IMR-90 (cell line): ENCODE measurements around the gene COL20A1. TPM values are rescaled to one million over a fixed set of nuclear protein-coding genes. Genes with fewer than 3 reads are reported as not detected.

Experiments
- ATAC-seq: fragments of 200-7000 bp; cut with Tn5 transposase; 2 replicates; pipeline ENCODE4 v1.9.1; 2020; ENCODE audit warnings: low read depth, mild to moderate bottlenecking, moderate library complexity
- BruUV-seq: library from RNA; stranded (reverse); fragments of 400-500 nt; replicated peaks from 2 replicates; lab custom pipeline; 2021; lab: Mats Ljungman, UMichigan
- CTCF ChIA-PET: fragments of 300-600 bp; formaldehyde crosslinking; extraction: SDS; loops from one replicate; lab custom pipeline; 2021; ENCODE audit warnings: antibody characterized with exemption; lab: Yijun Ruan, JAX
- POLR2A ChIA-PET: fragments of 300-600 bp; sonication (Branson Sonifier 250); formaldehyde crosslinking; loops from one replicate; lab custom pipeline; 2022; ENCODE audit warnings: antibody characterized with exemption; ENCODE audit not compliant: unreplicated experiment; lab: Charles Lee
- DNase-seq: peaks from one replicate; pipeline ENCODE4 v3.0.0; 2013
- H2AFZ ChIP-seq: replicated peaks from 2 replicates; pipeline ENCODE3; 2013; ENCODE audit warnings: low read length, mild to moderate bottlenecking; ENCODE audit not compliant: poor library complexity
- H2AK5ac ChIP-seq: 2 replicates; pipeline ENCODE4 v1.6.1; 2013; ENCODE audit warnings: low read depth, low read length, inconsistent platforms
- H2AK9ac ChIP-seq: replicated peaks from 2 replicates; pipeline ENCODE3; 2013; ENCODE audit warnings: mild to moderate bottlenecking, low read depth, low read length, moderate library complexity; ENCODE audit not compliant: poor library complexity
- H2BK120ac ChIP-seq: 2 replicates; pipeline ENCODE4 v1.6.1; 2013; ENCODE audit warnings: low read depth, low read length, inconsistent platforms
- H2BK15ac ChIP-seq: 3 replicates; pipeline ENCODE4 v1.6.1; 2013; ENCODE audit warnings: low read depth, low read length, inconsistent platforms
- H2BK20ac ChIP-seq: 2 replicates; pipeline ENCODE4 v1.6.1; 2013; ENCODE audit warnings: low read depth, mild to moderate bottlenecking, inconsistent platforms, low read length, moderate library complexity
- H2BK5ac ChIP-seq: 2 replicates; pipeline ENCODE4 v1.6.1; 2013; ENCODE audit warnings: mild to moderate bottlenecking, low read depth, low read length, inconsistent platforms; ENCODE audit not compliant: poor library complexity, severe bottlenecking
- H3K14ac ChIP-seq: replicated peaks from 2 replicates; pipeline ENCODE4 v1.6.1; 2013; ENCODE audit warnings: low read depth, low read length, inconsistent platforms
- H3K18ac ChIP-seq: 2 replicates; pipeline ENCODE4 v1.6.1; 2013; ENCODE audit warnings: low read depth, low read length, control low read depth
- H3K23ac ChIP-seq: 2 replicates; pipeline ENCODE4 v1.6.1; 2013; ENCODE audit warnings: low read depth, low read length, inconsistent platforms
- H3K27ac ChIP-seq: 2 replicates; pipeline ENCODE4 v1.5.1; 2013; ENCODE audit warnings: mild to moderate bottlenecking, control low read depth, low read length; ENCODE audit not compliant: insufficient read depth
- H3K27me3 ChIP-seq: 2 replicates; pipeline ENCODE4 v1.6.1; 2013; ENCODE audit warnings: low read length; ENCODE audit not compliant: control insufficient read depth, insufficient read depth
- H3K36me3 ChIP-seq: 2 replicates; pipeline ENCODE4 v1.6.1; 2013; ENCODE audit warnings: low read length, mixed read lengths; ENCODE audit not compliant: control insufficient read depth, insufficient read depth
- H3K4ac ChIP-seq: 2 replicates; pipeline ENCODE4 v1.6.1; 2013; ENCODE audit warnings: low read depth, low read length, inconsistent platforms
- H3K4me1 ChIP-seq: 2 replicates; pipeline ENCODE4 v1.6.1; 2013; ENCODE audit warnings: low read length, mixed read lengths; ENCODE audit not compliant: control insufficient read depth, insufficient read depth
- H3K4me2 ChIP-seq: 2 replicates; pipeline ENCODE4 v1.6.1; 2013; ENCODE audit warnings: low read depth, mild to moderate bottlenecking, control low read depth, low read length, moderate library complexity
- H3K4me3 ChIP-seq: 2 replicates; pipeline ENCODE4 v1.5.1; 2013; ENCODE audit warnings: low read depth, mild to moderate bottlenecking, control low read depth, low read length, moderate library complexity; ENCODE audit not compliant: insufficient read depth
- H3K56ac ChIP-seq: 2 replicates; pipeline ENCODE4 v1.6.1; 2013; ENCODE audit warnings: low read length, inconsistent platforms; ENCODE audit not compliant: insufficient read depth; ENCODE audit errors: extremely low read depth
- H3K79me1 ChIP-seq, 2 experiments: 2 replicates each; pipeline ENCODE4 v1.6.1; 2013; ENCODE audit warnings: low read length in 2 of 2, inconsistent platforms in 1 of 2, low read depth in 1 of 2
- H3K9ac ChIP-seq: 2 replicates; pipeline ENCODE4 v1.6.1; 2013; ENCODE audit warnings: low read depth, low read length, control low read depth
- H3K9me1 ChIP-seq: 2 replicates; pipeline ENCODE4 v1.6.1; 2013; ENCODE audit warnings: low read length, inconsistent platforms; ENCODE audit not compliant: insufficient read depth
- H3K9me3 ChIP-seq: 2 replicates; pipeline ENCODE4 v1.6.1; 2013; ENCODE audit warnings: low read length; ENCODE audit not compliant: control insufficient read depth, insufficient read depth
- H4K20me1 ChIP-seq: 2 replicates; pipeline ENCODE4 v1.6.1; 2013; ENCODE audit warnings: low read length, inconsistent platforms; ENCODE audit not compliant: insufficient read depth
- H4K5ac ChIP-seq: 2 replicates; pipeline ENCODE4 v1.6.1; 2013; ENCODE audit warnings: mild to moderate bottlenecking, low read depth, low read length, control low read depth
- H4K8ac ChIP-seq, 2 experiments: 2 replicates each; pipeline ENCODE4 v1.6.1; 2013; ENCODE audit warnings: low read depth in 2 of 2, low read length in 2 of 2, control low read depth in 1 of 2, inconsistent platforms in 1 of 2
- H4K91ac ChIP-seq: 2 replicates; pipeline ENCODE4 v1.6.1; 2013; ENCODE audit warnings: low read depth, low read length, inconsistent platforms; ENCODE audit not compliant: insufficient read depth
- MXI1 ChIP-seq: IDR thresholded peaks from 2 replicates; pipeline ENCODE4 v1.6.1; 2012; ENCODE audit warnings: low read depth, mild to moderate bottlenecking, low read length, moderate library complexity, borderline replicate concordance
- WGBS, 2 experiments: methylation state at CpG; one replicate each; pipeline versions ENCODE4 v1.1.5 to v1.1.7; 2013; ENCODE audit warnings: missing lambda C conversion rate in 2 of 2; ENCODE audit not compliant: insufficient read length in 1 of 2; ENCODE audit errors: extremely low coverage in 2 of 2; 5-methylcytosine and 5-hydroxymethylcytosine counted together
- dilution Hi-C: fragments of 300-500 bp; cut with HindIII; formaldehyde crosslinking; loops from one replicate; pipeline ENCODE4 v1.14.3; 2018; ENCODE audit warnings: low sequenced_read_pairs; ENCODE audit not compliant: unreplicated experiment
- in situ Hi-C: fragments of 300-500 bp; cut with MboI; formaldehyde crosslinking; loops from 3 replicates; pipeline ENCODE4 v1.14.3; 2019; ENCODE audit warnings: low sequenced_read_pairs, inconsistent platforms, mixed read lengths
- intact Hi-C: fragments of 100-400 bp; cut with micrococcal nuclease; formaldehyde crosslinking; loops from 2 replicates; pipeline ENCODE4 v1.10.0; 2022
- polyA plus RNA-seq, 3 experiments: library from polyadenylated mRNA; depleted of rRNA; stranded (reverse); fragments of >200 nt; gene quantifications; 2 replicates each; pipeline ENCODE4 v1.2.3, GENCODE V29; 2012; ENCODE audit warnings: low replicate concordance in 1 of 3
- total RNA-seq: library from RNA; depleted of rRNA; stranded (reverse); fragments of >200 nt; gene quantifications from 2 replicates; pipeline ENCODE4 v1.2.3, GENCODE V29; 2012

COL20A1 gene
- total and polyA plus RNA-seq, 2 of the 4 experiments (the other 2 are of a cell fraction) = not detected

DNA sequence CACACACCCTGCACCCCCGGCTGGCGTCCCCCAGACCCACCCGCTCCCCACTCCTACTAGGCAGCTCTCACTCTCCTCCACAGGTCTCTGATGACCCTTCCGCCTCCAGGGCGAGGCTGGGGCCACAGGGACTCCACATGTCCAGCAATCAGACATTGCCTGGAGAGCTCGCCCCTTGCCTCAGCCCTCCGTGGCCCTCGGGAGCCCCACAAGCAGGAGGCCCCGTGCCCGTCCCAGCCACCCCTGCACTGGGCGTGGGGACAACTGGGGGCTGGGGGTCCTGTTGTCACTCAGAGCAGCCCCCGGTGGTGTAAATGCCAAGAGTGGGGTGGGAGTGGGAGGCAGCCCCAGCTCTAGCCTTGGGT, 1.5 kb downstream of the COL20A1 start:
- no peak overlapping the region for H2BK15ac ChIP-seq
- no peak overlapping the region for H2BK20ac ChIP-seq
- H4K5ac ChIP-seq = no peak overlapping the region
- H3K4me2 ChIP-seq = no peak overlapping the region
- H3K4ac ChIP-seq = no peak overlapping the region
- WGBS, 2 experiments = 82% methylated on average over 8 of the region's 12 CpGs; no CpG with 5 or more reads in 1 of the 2 experiments
- no peak overlapping the region for H2BK5ac ChIP-seq
- H2AK5ac ChIP-seq = no peak overlapping the region
- H3K9ac ChIP-seq = no peak overlapping the region
- DNase-seq (no peak), ATAC-seq (no peak)
- no peak overlapping the region for H2BK120ac ChIP-seq
- BruUV-seq = no TSS peak
- peaks cover 2% of the 10 kb centered on the region; the same call in 1 of the 2 replicates for H3K9me3 ChIP-seq
- H3K23ac ChIP-seq = no peak overlapping the region
- no peak overlapping the region for H3K27ac ChIP-seq
- intact Hi-C loops (no loop called here), dilution Hi-C loops (no loop called here), in situ Hi-C loops (no loop called here)
- no peak overlapping the region for H3K14ac ChIP-seq
- CTCF ChIA-PET = no interaction called here
- H4K8ac ChIP-seq = no peak overlapping the region
- no peaks in the 10 kb centered on the region for H3K4me1 ChIP-seq
- no peak overlapping the region for H3K4me3 ChIP-seq
- peaks cover 41% of the 10 kb centered on the region for H3K27me3 ChIP-seq
- no peak for TF ChIP-seq MXI1
- no peak overlapping the region for H2AK9ac ChIP-seq
- POLR2A ChIA-PET = no interaction called here
- peaks cover 3% of the 10 kb centered on the region; the same call in 1 of the 2 replicates for H3K36me3 ChIP-seq
- no peak overlapping the region for H4K91ac ChIP-seq
- no peaks in the 10 kb centered on the region for H3K9me1 ChIP-seq
- H3K18ac ChIP-seq = no peak overlapping the region
- H2AFZ ChIP-seq = peak overlapping the region; percentile 58
- peaks cover 32% of the 10 kb centered on the region for H4K20me1 ChIP-seq
- no peak overlapping the region for H3K56ac ChIP-seq
- H3K79me1 ChIP-seq = 0 out of 4 replicates have a peak, but pooled peaks cover 0 to 3% of the 10 kb centered on the region in 2 experiments
